ENCODE results near the gene DUS2.
A peak's percentile ranks its signal among the peaks of the same experiment; 100 is the strongest.

Gene DUS2

DNA sequence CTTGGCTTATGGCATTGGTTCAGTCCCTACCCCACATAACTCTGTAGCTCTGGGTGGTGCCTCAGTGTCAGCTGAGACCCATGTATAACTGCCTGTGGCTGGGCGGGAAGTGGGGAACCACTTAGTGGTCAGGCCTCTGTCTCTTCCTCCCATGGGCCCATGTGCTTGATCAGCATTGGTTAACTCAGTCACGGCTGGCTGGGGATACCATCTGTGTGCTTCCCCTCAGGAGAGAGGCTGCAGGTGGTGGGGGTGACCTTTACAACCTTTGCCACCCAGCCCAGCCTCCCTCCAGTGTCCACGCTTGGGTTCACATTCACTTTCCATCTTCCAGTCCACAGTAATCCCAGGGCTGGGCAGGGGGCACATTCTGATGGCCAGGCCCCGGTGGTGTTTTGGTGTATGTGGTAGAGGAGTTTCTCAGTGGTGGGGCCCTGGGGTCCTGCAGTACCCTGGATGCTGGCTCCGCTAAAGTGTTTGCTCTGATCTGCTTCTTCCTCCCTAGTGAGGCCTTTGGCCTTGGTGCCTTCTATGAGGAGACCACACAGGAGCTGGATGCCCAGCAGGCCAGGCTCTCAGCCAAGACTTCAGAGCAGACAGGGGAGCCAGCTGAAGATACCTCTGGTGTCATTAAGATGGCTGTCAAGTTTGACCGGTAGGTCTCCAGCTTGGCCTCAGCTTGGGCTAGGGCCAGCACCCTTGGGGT, 51.9 kb downstream of the DUS2 start:
- DNase-seq, result no peak

DNA sequence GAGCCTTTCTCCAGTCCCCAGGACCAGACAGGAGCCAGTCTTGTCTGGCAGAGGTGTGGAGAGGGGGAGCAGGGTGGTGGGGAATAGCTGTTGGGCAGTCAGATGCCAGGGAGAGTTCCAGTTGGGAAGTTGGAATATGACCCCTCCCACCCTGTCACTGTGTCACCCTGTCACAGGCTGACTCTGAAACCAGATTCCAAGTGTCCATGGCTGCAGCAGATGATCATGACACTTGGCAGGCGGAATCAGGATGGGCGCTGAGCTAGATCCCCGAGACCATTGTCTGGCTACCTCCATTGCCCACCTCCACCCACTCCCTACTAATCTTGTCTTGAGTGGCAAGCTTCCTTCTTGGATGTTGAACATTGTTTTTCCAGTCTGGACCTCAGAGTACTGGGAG, 52.9 kb downstream of the DUS2 start:
- DNase-seq, result no peak

DNA sequence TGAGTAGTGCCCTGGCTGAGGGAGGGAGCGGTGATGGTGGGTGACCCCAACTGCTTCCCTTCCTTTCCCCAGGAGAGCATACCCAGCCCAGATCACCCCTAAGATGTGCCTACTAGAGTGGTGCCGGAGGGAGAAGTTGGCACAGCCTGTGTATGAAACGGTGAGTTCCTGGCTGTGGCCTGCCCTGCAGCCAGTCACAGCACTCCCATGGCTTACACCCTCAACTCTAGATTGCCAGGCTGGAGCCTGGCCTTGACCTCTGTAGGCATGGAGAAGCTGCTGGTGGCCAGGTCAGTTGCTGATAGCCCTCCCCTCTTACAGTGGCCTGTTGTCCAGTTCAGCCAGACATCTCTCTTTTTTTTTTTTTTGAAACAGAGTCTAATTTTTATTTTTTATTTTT, 53.5 kb downstream of the DUS2 start:
- DNase-seq, result no peak

DNA sequence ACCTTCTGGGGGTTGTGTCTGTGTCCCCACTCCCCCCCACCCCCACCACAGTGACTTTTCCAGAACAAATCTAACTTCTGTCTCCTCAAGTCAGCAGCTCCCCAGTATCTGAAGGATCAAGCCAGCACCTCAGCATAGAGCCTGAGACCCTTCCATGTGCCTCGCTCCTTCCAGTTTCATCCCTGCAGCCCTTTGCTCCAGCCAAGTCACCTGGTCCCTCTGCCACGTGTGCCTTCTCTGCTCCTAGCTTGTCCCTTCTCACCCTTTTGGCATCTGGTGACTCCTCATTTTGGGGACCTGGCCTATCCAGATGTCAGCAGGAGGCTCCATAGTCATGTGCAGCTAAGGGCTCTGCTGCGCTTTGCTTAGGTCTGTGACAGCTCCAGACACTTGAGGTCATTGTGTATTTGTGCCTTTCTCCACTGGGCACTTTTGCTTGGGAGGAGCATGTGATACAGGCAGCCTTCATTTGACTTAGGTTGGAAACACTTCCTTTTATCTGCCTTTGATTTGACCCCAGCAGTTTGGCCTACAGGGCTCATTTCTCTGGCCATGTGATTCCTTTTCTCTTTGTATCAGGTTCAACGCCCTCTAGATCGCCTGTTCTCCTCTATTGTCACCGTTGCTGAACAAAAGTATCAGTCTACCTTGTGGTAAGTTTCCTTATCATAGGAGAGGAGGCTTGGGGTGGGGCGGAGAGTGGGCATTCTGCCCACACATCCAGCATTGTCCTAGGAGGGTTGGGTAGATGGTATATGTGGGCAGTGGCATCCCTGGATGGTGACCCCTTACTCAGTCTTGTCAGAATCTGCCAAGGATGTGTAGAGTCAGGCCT, 55.0 kb downstream of the DUS2 start:
- DNase-seq, result no peak

DNA sequence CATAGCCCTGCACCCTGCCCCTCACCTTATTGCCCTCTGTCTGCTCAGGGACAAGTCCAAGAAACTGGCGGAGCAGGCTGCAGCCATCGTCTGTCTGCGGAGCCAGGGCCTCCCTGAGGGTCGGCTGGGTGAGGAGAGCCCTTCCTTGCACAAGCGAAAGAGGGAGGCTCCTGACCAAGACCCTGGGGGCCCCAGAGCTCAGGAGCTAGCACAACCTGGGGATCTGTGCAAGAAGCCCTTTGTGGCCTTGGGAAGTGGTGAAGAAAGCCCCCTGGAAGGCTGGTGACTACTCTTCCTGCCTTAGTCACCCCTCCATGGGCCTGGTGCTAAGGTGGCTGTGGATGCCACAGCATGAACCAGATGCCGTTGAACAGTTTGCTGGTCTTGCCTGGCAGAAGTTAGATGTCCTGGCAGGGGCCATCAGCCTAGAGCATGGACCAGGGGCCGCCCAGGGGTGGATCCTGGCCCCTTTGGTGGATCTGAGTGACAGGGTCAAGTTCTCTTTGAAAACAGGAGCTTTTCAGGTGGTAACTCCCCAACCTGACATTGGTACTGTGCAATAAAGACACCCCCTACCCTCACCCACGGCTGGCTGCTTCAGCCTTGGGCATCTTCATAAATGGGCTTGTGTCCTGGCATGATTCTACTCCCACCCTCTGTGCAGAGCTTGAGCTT, 55.8 kb downstream of the DUS2 start:
- no peak for DNase-seq

DNA sequence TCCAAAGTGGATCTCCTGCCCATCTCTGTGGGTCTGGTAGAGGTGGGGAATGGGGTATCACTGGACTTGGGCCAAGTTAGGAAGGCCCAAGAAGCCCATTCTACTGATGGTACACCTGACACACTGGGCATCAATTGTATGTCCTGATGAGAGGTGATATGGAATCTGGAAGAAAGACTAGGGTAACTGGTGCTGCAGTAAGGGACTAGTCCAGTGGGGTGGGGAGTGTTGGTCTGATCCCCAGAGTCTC, 56.2 kb downstream of the DUS2 start:
- DNase-seq, result no peak

DNA sequence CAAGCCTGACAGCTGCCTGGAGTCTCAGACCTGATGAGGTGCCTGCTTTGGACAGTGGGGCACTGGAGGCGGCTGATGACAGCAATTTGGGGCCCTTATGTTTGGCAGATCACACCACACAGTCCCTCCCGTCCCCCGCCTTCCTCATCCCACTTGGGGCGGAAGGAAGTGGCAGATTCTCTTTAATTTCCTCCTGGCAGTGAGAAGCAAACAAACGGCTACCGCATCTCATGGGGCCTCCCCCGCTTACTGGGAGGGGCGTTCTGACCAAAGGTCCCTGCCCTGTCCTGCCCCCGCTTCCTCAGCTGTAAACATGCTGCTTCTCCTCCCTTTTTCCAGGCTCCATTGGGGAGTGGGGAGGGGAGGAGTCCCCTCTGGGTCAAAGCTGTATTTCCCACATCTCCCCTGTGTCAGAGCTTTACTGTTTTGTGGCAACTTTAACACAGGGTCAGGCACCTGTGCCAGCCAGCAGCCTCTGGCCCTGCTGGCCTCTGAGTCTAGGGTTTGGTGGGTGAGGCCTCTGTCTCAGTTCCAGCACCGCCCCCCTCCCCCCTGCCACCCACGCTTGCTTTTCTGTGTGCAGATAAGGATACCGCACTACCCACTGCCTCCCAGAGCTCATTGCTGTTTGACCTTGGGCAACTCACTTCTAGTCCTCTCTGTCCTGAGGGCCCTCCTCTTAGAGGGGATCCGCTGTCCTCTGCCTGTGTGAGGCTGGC, 56.7 kb downstream of the DUS2 start:
- peak in 15 of 56 donors; percentile 2 to 55 (median 26) for DNase-seq

DNA sequence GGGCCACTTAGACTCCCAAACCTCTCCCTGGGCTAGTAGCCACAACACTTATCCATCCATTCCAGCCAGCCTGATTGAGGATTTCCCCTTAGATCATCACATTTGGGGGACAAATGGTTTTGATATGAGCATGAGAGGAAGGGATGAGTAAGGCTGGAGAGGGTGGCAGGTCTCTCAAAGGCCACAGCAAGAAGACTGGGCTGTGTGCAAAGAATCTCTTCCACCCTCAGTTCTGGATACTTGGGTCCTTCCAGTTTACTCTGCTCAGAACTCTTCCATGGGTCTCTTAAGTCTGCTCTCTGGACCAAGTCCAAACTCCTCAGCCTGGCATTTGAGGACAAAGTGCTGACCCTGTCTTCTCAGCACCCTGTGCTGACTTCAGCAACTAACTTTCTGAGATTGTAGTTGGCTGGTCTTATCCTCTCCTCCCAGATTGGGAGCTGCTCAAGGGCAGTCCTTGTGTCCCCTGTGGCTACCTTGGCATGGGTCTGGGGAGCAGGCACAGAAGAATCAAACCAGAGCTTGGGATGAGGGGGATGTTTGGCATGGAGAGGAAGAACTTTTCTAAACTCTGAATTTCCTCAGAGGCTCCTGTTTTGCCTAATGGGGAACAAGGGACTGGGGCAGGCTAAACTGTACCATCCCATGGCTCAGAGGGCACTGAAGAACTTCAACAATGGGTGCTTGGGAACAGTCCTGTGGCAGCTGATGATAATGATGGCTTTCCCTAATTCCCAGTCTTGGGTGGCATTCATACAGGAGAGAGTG, 59.0 kb downstream of the DUS2 start:
- peak in 1 of 56 donors; percentile 13 for DNase-seq

DNA sequence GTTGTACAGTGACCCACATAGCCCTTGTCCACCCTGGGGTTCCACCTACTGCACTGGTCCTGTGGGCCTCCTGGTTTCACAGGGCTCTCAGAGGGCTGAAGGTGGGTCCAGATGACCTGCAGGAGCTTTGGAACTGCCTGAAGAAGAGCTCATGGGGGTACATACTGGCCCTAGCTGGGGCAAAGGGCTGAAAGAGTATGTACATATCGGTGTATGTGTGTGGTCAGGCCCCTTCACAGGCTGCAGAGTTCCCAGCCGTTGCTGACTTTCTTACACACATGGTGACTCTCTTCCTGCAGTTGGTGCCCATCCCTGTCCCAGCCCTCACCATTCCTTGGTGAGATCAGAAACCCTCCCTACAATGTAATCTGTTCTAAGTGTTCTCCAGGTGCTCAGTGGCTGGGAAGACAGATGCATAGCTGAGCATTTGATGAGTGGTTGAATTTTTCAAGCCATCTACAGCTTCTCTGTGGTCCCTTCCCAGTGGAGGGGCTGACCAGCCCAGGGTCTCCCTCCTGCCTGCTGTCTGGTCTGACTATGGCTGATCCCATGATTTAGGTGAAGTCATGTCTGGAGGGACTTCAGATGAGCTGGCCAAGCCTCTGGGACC, 59.6 kb downstream of the DUS2 start:
- DNase-seq, result no peak

DNA sequence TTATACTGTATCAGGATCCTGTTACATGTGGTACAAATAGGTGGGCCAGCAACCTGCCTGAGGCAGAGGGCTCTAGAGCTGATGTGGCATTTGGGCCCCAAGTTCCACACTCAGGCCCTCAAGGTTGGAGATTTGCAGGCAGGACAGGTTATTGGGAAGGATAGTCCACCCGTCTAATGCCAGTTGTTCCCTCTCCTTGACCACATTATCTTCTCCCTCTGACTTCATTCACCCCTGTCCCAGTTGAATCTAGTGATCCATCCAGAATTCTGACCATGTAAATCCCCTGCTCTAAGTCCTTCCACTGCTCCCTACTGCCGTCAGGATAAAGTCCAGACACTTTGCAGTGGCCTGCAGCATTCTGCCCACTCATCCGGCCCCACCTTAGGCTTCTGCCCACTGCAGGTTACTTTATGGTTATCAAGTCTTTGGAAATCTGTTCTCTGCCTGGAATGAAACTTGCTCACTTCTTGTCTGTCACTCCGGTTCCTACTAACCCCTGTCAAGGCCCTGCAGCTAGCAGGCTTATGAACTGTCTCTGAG, 60.2 kb downstream of the DUS2 start:
- no peak for DNase-seq

DNA sequence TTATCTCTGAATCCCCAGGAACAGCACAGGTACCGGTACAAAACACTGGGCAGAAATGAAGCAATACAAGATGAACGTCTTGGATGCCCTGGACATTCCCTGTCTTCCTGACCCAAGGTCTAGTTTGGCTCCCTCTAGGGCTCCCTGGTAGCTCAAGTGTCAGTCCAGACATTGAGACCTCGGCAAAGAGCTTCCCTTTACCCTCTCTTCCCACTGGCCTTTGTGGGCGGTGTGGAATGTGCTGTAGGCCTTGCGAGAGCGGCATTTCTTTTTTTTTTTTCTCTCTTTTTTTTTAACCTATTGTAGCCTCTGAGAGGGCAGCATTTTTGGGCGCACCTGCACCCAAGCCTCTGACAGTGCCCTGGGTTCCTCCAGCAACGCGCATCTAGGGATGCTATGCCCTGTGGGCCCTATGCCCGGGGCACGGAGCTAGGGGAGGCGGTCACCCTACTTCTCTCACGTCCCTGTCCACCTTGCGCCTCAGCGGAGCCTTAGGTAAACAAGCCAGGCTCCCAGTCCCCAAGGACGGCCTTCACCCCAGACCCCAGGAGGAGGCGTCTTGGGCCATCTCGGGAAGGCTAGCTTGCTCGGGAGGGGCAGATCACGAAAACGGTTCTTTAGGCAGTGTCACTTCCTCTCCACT, 60.9 kb downstream of the DUS2 start:
- DNase-seq, result peak in 2 of 56 donors; percentile 53 to 71

DNA sequence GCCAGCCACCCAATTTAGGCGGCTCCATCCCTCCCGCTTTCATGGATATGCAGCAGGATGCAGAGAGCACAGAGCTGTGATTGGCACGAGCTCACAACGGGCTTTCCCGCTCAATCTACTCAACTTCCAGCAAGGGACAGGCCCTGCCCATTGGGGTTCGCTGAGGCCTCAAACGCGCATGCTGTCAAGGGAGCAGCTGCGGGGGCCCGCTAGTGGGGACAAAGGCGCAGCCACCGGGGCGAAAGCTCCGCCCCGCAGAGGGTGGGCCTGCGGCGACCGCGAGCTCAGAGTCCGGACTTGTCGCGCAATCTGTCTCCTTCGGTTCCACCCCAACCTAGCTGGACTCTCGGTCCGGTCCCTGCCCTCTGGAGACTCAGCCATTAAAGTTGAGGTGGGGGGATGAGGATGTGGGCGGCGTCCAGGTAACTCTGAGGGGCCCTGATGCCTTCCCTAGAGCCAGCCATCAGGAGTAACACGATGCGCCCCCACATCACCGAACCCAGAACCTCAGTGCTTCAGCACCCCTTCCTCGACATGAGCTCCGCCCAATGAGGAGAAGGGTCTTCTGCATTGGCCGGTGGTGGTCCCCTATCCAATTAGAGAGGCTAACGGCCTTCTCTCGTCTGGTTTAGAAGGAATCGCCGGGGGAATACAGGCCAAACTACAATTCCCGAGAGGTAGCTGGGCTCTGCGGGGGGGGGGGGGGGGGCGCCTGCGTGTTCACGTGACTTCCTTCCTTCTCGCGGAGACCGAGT, 61.6 kb downstream of the DUS2 start:
- DNase-seq, result peak; percentile 48 to 98 (median 91)

DNA sequence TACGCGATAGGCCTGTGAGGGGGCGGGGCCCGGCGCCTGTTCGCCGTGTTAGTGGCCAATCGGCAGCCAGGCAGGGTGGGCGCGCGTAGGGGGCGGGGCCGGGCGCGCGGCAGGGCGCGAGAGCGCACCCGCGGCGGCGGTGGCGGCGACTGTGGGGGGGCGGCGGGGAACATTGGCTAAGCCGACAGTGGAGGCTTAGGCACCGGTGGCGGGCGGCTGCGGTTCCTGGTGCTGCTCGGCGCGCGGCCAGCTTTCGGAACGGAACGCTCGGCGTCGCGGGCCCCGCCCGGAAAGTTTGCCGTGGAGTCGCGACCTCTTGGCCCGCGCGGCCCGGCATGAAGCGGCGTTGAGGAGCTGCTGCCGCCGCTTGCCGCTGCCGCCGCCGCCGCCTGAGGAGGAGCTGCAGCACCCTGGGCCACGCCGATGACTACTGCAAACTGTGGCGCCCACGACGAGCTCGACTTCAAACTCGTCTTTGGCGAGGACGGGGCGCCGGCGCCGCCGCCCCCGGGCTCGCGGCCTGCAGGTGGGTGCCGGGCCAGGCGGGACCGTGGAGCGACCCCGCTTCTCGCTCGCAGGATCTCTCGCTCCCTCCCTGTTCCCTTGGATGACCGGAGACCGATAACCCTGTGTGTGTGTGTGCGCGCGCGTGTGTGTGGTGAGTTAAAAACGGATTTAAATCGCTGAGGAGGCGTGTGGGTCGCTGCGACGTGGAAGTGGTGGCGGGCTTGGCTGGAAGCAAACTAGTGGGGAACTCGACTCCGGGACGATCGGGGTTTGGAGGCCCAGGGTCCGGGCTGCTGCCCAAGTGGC, 62.4 kb downstream of the DUS2 start, which contains the start of gene NFATC3:
Gene NFATC3 (plus strand): TSS at position 112 of the 813 bp plus-strand sequence. CDS start 312 bp downstream, at position 424.
- peak in 51 of 56 donors; percentile 60 to 99 (median 96) for DNase-seq

DNA sequence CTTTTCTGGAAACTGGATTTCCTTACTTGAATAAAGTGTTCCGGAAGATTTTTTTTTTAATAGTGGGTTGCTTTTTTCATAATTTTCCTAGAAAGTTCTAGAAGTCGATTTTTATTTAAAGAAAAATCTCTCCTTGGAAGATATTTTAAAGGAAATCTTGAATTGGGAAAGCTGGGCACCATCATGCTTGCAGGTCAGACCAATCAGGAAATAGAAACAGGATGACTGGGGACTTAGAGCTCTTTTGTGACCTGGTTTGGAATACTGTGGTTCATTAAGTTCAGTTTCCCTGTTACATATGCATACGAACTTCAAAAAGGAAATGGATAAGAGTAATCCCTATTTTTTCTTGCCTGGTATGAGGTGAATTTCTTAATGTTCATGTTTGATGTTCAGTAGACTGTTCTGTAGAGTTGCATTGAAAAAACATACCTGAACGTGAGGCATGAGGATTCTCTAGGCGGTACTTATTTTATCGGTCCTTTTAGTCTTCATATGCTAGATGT, 63.3 kb downstream of the DUS2 start:
- no peak for DNase-seq

DNA sequence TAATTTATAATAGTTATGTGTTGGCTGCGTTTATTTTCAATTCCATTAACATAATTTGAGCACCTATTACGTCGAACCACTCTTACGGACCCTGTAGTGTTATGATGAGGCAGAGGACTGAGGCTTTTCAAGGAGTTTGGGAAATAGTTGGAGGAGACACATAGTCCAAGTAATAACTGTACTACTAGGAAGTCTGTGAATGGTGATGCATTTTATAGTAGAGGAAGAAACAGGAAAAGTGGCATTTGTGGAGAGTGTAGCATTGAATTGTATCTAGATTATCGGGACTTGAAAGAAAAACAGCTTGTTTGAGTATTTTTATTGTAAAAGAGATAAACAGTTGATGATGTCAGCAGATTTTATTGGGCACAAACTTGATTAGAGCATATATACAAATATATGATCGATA, 63.8 kb downstream of the DUS2 start:
- DNase-seq, result no peak

DNA sequence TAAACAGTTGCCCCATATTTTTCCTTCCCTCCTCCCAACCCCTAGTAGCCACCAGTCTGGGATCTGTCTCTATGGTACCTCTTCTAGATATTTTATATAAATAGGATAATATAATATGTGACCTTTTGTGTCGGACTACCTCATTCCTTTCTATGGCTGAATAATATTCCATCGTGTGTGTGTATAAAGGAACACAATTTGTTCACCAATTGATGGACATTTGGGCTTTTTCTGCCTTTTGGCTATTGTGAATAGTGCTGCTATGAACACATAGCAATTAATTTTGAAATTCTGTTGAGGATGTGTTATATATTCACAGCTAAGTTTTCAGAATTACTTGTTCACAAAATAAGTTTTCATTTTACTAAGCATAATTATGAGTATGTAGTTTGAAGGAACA, 64.6 kb downstream of the DUS2 start:
- DNase-seq, result no peak

DNA sequence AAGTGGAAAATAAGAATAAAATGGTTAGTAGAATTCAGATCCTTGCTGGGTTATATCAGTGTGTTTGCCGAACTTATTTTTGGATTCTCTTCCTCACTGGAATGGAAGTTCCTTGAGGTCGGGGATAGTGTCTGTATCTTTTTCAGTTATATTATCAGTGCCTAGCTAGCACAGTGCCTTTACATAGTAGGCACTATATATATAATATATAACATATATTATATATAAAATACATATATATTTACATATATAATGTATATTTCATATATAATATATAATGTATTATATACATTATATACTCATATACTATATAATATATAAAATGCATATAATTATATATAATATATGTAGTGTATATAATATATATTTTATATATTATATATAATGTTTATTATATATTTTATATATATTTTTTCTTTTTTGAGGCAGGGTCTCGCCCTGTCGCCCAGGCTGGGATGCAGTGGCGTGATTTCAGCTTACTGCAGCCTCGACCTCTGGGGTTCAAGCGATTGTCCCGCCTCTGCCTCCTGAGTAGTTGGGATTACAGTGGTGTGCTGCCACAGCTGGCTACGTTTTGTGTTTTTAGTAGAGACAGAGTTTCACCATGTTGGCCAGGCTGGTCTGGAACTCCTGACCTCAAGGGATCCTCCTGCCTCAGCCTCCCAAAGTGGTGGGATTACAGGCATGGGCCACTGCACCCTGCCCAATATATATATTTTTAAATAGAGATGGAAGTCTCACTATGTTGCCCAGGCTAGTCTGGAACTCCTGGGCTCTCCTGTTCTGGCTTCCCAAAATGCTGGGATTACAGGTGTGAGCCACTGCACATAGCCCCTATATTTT, 65.3 kb downstream of the DUS2 start:
- DNase-seq, result no peak
